Mesenchymal stem cell (in vitro differentiated cells and primary cell): Measurements from ENCODE around the gene TARS2.

Experiments used
- DNase-seq: peaks from one replicate; pipeline ENCODE4 v3.0.0-alpha.2; 2013
- H2AFZ ChIP-seq: one replicate; pipeline ENCODE4 v1.6.1; 2013; ENCODE audit warnings: low read depth, mild to moderate bottlenecking, control low read depth, inconsistent platforms, low read length, moderate library complexity
- H2AK5ac ChIP-seq: 2 replicates; pipeline ENCODE4 v1.6.1; 2013; ENCODE audit warnings: low read length, moderate library complexity, mild to moderate bottlenecking, inconsistent platforms; ENCODE audit not compliant: severe bottlenecking
- H2BK120ac ChIP-seq: one replicate; pipeline ENCODE4 v1.6.1; 2013; ENCODE audit warnings: low read depth, mild to moderate bottlenecking, inconsistent platforms, low read length, moderate library complexity
- H2BK12ac ChIP-seq, 2 experiments: one replicate each; pipeline ENCODE4 v1.6.1; 2013; ENCODE audit warnings: inconsistent platforms in 2 of 2, low read length in 2 of 2, mild to moderate bottlenecking in 2 of 2, moderate library complexity in 2 of 2, control low read depth in 1 of 2
- H2BK15ac ChIP-seq: one replicate; pipeline ENCODE4 v1.6.1; 2013; ENCODE audit warnings: mild to moderate bottlenecking, low read depth, inconsistent platforms; ENCODE audit not compliant: poor library complexity, severe bottlenecking
- H2BK5ac ChIP-seq: 2 replicates; pipeline ENCODE4 v1.6.1; 2013; ENCODE audit warnings: low read depth, mild to moderate bottlenecking, low read length, control low read depth, inconsistent platforms; ENCODE audit not compliant: poor library complexity, severe bottlenecking
- H3K14ac ChIP-seq, 2 experiments: one replicate each; pipeline ENCODE4 v1.6.1; 2013; ENCODE audit warnings: inconsistent platforms in 2 of 2, low read length in 2 of 2, control low read depth in 1 of 2, mild to moderate bottlenecking in 1 of 2, moderate library complexity in 1 of 2
- H3K18ac ChIP-seq, 2 experiments: one replicate each; pipeline ENCODE4 v1.6.1; 2013; ENCODE audit warnings: inconsistent platforms in 2 of 2, low read length in 2 of 2, control low read depth in 1 of 2, low read depth in 1 of 2, mild to moderate bottlenecking in 1 of 2
- H3K23ac ChIP-seq, 2 experiments: one replicate each; pipeline ENCODE4 v1.6.1; 2013; ENCODE audit warnings: inconsistent platforms in 2 of 2, low read length in 2 of 2, mild to moderate bottlenecking in 2 of 2, moderate library complexity in 2 of 2, control low read depth in 1 of 2
- H3K27ac ChIP-seq: 2 replicates; pipeline ENCODE4 v1.5.1; 2013; ENCODE audit warnings: mild to moderate bottlenecking, moderate library complexity, low read length, control low read depth, inconsistent platforms; ENCODE audit not compliant: poor library complexity, severe bottlenecking
- H3K27me3 ChIP-seq, 2 experiments: 2 replicates each; pipeline versions ENCODE4 v1.6.1 to v1.7.0; 2013; ENCODE audit warnings: low read length in 2 of 2, mild to moderate bottlenecking in 2 of 2, moderate library complexity in 2 of 2, control low read depth in 1 of 2, inconsistent platforms in 1 of 2; ENCODE audit not compliant: control insufficient read depth in 1 of 2, insufficient read depth in 1 of 2
- H3K36me3 ChIP-seq, 2 experiments: 2 replicates each; pipeline versions ENCODE4 v1.6.1 to v1.7.0; 2013; ENCODE audit warnings: low read length in 2 of 2, control low read depth in 1 of 2, inconsistent platforms in 1 of 2, low read depth in 1 of 2, mild to moderate bottlenecking in 1 of 2; ENCODE audit not compliant: insufficient read depth in 2 of 2, control insufficient read depth in 1 of 2
- H3K4ac ChIP-seq, 2 experiments: one replicate each; pipeline ENCODE4 v1.6.1; 2013; ENCODE audit warnings: inconsistent platforms in 2 of 2, low read length in 2 of 2, mild to moderate bottlenecking in 2 of 2, moderate library complexity in 2 of 2, control low read depth in 1 of 2, low read depth in 1 of 2
- H3K4me1 ChIP-seq: 2 replicates; pipeline ENCODE4 v1.6.1; 2013; ENCODE audit warnings: low read depth, low read length, control low read depth; ENCODE audit not compliant: control insufficient read depth, insufficient read depth
- H3K4me2 ChIP-seq: 2 replicates; pipeline ENCODE4 v1.6.1; 2013; ENCODE audit warnings: low read length, mild to moderate bottlenecking, inconsistent platforms; ENCODE audit not compliant: poor library complexity, severe bottlenecking
- H3K4me3 ChIP-seq, 2 experiments: 2 replicates each; pipeline versions ENCODE4 v1.5.1 to v1.7.0; 2013; ENCODE audit warnings: low read length in 2 of 2, mild to moderate bottlenecking in 2 of 2, control low read depth in 1 of 2, low read depth in 1 of 2; ENCODE audit not compliant: insufficient read depth in 1 of 2
- H3K79me1 ChIP-seq: replicated peaks from 2 replicates; pipeline ENCODE4 v1.6.1; 2013; ENCODE audit warnings: mild to moderate bottlenecking, control low read depth, low read length, inconsistent platforms; ENCODE audit not compliant: poor library complexity, severe bottlenecking
- H3K9ac ChIP-seq: 2 replicates; pipeline ENCODE4 v1.7.0; 2013; ENCODE audit warnings: mild to moderate bottlenecking, low read length, moderate library complexity
- H3K9me3 ChIP-seq: 2 replicates; pipeline ENCODE4 v1.7.0; 2013; ENCODE audit warnings: mild to moderate bottlenecking, low read length; ENCODE audit not compliant: control insufficient read depth
- H4K8ac ChIP-seq: one replicate; pipeline ENCODE4 v1.6.1; 2013; ENCODE audit warnings: inconsistent platforms, mild to moderate bottlenecking, low read length, moderate library complexity
- H4K91ac ChIP-seq: one replicate; pipeline ENCODE4 v1.6.1; 2013; ENCODE audit warnings: mild to moderate bottlenecking, low read length, inconsistent platforms
- WGBS: methylation state at CpG from one replicate; pipeline ENCODE4 v1.1.7; 2013; ENCODE audit warnings: mixed read lengths; 5-methylcytosine and 5-hydroxymethylcytosine counted together

The TARS2 gene

DNA sequence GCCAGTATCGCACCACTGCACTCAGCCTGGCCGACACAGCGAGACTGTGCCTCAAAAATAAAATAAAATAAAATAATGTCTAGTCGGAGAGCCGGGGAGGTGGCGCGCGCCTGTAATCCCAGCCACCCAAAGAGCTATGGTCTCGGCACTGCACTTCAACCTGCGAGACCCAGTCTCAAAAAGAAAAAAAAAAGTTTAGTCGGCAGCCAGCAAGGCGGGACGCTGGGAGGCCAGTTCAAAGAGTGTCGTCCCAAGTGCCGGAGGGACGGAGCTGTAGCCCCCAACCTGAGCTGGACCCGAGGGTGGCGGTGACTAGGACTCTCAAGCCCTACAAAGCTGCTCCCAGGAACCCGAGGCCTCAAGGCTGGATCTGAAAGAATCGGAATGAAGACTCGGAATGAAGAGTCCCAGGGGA is 27.7 kb downstream of the TARS2 start:
- H2AK5ac ChIP-seq: no peak overlapping the region
- no peaks in the 10 kb centered on the region for H3K9me3 ChIP-seq
- peak overlapping the region; percentile 52 for H4K8ac ChIP-seq
- H3K27me3 ChIP-seq: no peaks in the 10 kb centered on the region
- H3K14ac ChIP-seq: peak overlapping the region in 1 of 2 experiments; percentile 79
- peak overlapping the region; percentile 52 to 82 for H3K4me3 ChIP-seq
- H3K36me3 ChIP-seq: peaks cover 19 to 37% of the 10 kb centered on the region in 2 experiments
- H3K4me2 ChIP-seq: peak overlapping the region; percentile 94
- H3K18ac ChIP-seq: peak overlapping the region; percentile 81 to 92
- peak overlapping the region; percentile 79 for H3K9ac ChIP-seq
- H3K79me1 ChIP-seq: no peaks in the 10 kb centered on the region
- no peak overlapping the region for H2BK5ac ChIP-seq
- peak overlapping the region; percentile 59 to 97 for H2BK12ac ChIP-seq
- peaks cover 10% of the 10 kb centered on the region for H3K4me1 ChIP-seq
- no peak overlapping the region for H4K91ac ChIP-seq
- no peak overlapping the region for H3K23ac ChIP-seq
- peak overlapping the region; percentile 83 for H2AFZ ChIP-seq
- 36% methylated on average over 21 of the region's 21 CpGs for WGBS
- DNase-seq: no peak
- H3K4ac ChIP-seq: peak overlapping the region; percentile 46 to 91
- peak overlapping the region; percentile 51 for H3K27ac ChIP-seq
- peak overlapping the region; percentile 89 for H2BK15ac ChIP-seq
- peak overlapping the region; percentile 73 for H2BK120ac ChIP-seq

DNA sequence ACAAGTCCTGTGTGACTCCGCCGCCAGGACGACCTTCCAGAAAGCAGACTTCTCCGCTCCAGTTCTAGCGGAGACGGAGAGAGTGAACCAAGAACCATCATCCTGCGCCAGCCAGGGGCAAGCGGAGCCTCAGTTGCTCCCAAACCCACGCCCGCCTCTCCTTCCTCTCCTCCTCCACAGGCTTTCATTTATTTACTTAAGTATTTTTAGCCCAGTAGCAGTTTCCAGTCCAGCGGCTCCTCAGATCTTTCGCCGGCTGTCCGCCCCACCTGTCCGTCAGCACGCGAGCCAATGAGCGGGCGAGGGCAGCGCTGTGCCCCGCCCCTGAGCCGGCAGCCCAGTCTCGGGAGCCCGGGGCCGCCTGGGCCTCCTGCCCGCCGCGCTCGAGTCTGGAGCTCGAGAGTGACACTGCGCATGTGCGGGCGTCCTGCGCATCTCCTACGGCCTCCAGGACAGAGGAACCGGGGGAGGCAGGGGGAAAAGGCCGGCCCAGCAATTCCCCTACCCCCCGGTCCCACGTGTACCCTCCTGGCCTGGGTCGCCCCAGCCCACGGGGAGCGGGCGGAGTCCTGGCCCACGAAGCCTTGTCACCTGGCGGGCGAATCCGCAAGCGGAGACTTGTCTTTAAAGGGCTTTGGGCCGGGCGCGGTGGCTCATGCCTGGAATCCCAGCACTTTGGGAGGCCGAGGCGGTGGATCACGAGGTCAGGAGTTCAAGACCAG is 28.3 kb downstream of the TARS2 start, which contains the start of gene FALEC:
Gene FALEC (plus strand): TSS at position 425 of the 722 bp plus-strand sequence.
- H3K9me3 ChIP-seq: no peaks in the 10 kb centered on the region
- peaks cover 19 to 31% of the 10 kb centered on the region in 2 experiments for H3K36me3 ChIP-seq
- no peak within 1 kb of the TSS for H2AK5ac ChIP-seq
- no peaks in the 10 kb centered on the region for H3K27me3 ChIP-seq
- H2BK5ac ChIP-seq: no peak within 1 kb of the TSS
- DNase-seq: peak; percentile 97
- H3K14ac ChIP-seq: peak within 1 kb of the TSS in 1 of 2 experiments; percentile 94
- H3K18ac ChIP-seq: peak within 1 kb of the TSS; percentile 92 to 94
- H2AFZ ChIP-seq: peak within 1 kb of the TSS; percentile 83
- H4K8ac ChIP-seq: peak within 1 kb of the TSS; percentile 97
- WGBS: 2% methylated on average over 49 of the region's 54 CpGs
- no peaks in the 10 kb centered on the region for H3K79me1 ChIP-seq
- H3K27ac ChIP-seq: peak within 1 kb of the TSS; percentile 51
- H2BK15ac ChIP-seq: peak within 1 kb of the TSS; percentile 89
- H3K4ac ChIP-seq: peak within 1 kb of the TSS; percentile 46 to 97
- H3K23ac ChIP-seq: peak within 1 kb of the TSS in 1 of 2 experiments; percentile 64
- peak within 1 kb of the TSS; percentile 79 for H3K9ac ChIP-seq
- peak within 1 kb of the TSS; percentile 70 to 82 for H3K4me3 ChIP-seq
- H2BK12ac ChIP-seq: peak within 1 kb of the TSS; percentile 59 to 97
- peak within 1 kb of the TSS; percentile 97 for H4K91ac ChIP-seq
- peak within 1 kb of the TSS; percentile 73 for H2BK120ac ChIP-seq
- peaks cover 10% of the 10 kb centered on the region for H3K4me1 ChIP-seq
- peak within 1 kb of the TSS; percentile 95 for H3K4me2 ChIP-seq

DNA sequence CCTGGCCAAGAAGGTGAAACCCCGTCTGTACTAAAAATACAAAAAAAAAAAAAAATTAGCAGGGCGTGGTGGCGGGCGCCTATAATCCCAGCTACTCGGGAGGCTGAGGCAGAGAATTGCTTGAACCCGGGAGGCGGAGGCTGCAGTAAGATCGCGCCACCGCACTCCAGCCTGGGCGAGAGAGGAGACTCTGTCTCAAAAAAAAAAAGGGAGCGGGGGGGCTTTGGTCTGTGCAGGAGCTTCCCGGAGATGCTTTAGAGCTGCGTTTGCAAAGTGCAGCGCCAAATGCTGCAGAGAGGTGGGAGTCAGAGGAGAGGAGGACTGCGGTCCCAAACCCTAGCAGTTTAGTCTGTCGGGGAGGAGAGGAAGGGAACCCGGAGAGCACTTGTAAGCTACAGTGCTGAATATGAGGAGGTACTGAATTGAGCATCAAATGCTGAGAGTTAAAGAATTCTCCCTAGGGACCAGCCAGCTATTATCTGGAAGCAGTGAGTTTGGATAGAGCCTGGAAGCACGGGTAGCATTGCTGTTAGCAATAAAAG is 28.9 kb downstream of the TARS2 start:
- Histone ChIP-seq H3K9me3 (no peaks in the 10 kb centered on the region), H2BK12ac (no peak overlapping the region), H3K27ac (no peak overlapping the region), H2BK15ac (no peak overlapping the region), H2AFZ (no peak overlapping the region), H3K18ac (peak overlapping the region in 1 of 2 experiments; percentile 73), H4K8ac (no peak overlapping the region), H3K79me1 (no peaks in the 10 kb centered on the region), H3K9ac (peak overlapping the region; percentile 79), H3K14ac (no peak overlapping the region), H2AK5ac (no peak overlapping the region), H4K91ac (no peak overlapping the region), H2BK5ac (no peak overlapping the region), H2BK120ac (no peak overlapping the region), H3K4ac (peak overlapping the region in 1 of 2 experiments; percentile 54), H3K4me2 (peak overlapping the region; percentile 62), H3K27me3 (no peaks in the 10 kb centered on the region), H3K23ac (no peak overlapping the region), H3K4me1 (peaks cover 10% of the 10 kb centered on the region), H3K4me3 (peak overlapping the region; percentile 37 to 82), H3K36me3 (peaks cover 15 to 25% of the 10 kb centered on the region in 2 experiments)
- WGBS: 9% methylated on average over 18 of the region's 19 CpGs
- DNase-seq: peak; percentile 50

DNA sequence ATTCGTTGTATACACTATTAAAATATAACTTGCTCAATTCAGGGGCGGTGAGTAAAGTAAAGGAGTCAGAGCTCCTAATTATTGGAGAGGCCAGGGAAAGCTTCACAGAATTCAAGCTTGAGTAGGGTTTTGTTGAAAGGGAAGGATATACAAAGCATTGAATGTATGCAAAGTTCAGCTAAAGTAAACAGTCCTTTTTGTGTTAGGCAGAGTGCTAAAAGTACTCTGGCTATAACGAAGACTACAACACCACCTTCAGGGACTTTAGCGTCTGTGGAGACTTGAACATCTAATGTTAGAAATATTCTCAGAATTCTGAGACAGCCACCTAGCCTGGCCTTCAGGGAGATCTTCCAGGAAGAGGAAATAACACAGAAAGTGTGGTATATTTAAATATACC is 29.4 kb downstream of the TARS2 start:
- H4K91ac ChIP-seq: no peak overlapping the region
- no peak overlapping the region for H2BK5ac ChIP-seq
- H4K8ac ChIP-seq: no peak overlapping the region
- no peak overlapping the region for H3K23ac ChIP-seq
- H3K4me2 ChIP-seq: no peak overlapping the region
- no peak overlapping the region for H3K4ac ChIP-seq
- peaks cover 10 to 20% of the 10 kb centered on the region in 2 experiments for H3K36me3 ChIP-seq
- H3K27me3 ChIP-seq: no peaks in the 10 kb centered on the region
- H3K4me3 ChIP-seq: peak overlapping the region in 1 of 2 experiments; percentile 82
- no peak overlapping the region for H2AK5ac ChIP-seq
- H3K4me1 ChIP-seq: peaks cover 9% of the 10 kb centered on the region
- no peak overlapping the region for H2BK15ac ChIP-seq
- H2AFZ ChIP-seq: no peak overlapping the region
- H3K9ac ChIP-seq: peak overlapping the region; percentile 79
- DNase-seq: peak; percentile 58
- H2BK120ac ChIP-seq: no peak overlapping the region
- no peaks in the 10 kb centered on the region for H3K9me3 ChIP-seq
- no peak overlapping the region for H2BK12ac ChIP-seq
- H3K18ac ChIP-seq: no peak overlapping the region
- no peaks in the 10 kb centered on the region for H3K79me1 ChIP-seq
- no peak overlapping the region for H3K14ac ChIP-seq
- no peak overlapping the region for H3K27ac ChIP-seq
- WGBS: 79% methylated on average over 1 of the region's 4 CpGs
